OCI-LY3 (cell line): ENCODE measurements around the gene ITPR1.

Experiments used
- CTCF ChIP-seq: fragments of 200-600, 300-600 bp; sonication (generic); IDR thresholded peaks from 2 replicates; pipeline ENCODE4 v1.5.1; 2014; ENCODE audit warnings: antibody characterized with exemption, low read length, low read depth
- EZH2phosphoT487 ChIP-seq: fragments of 200-600 bp; shearing (Covaris generic); IDR thresholded peaks from 2 replicates; pipeline ENCODE4 v1.6.1; 2018; ENCODE audit warnings: antibody characterized with exemption, mixed run types, low read depth

- TF ChIP-seq CTCF: no peak
- no peak for TF ChIP-seq EZH2phosphoT487
Measured at GRCh38 chr3:4774531-4774930, 281.4 kb downstream of the ITPR1 start.
